Hepatocyte (in vitro differentiated cells): Measurements from ENCODE around the gene CBLB. TPM values are rescaled to one million over a fixed set of nuclear protein-coding genes. Genes with fewer than 3 reads are reported as not detected.

ENCODE experiments used
- DNase-seq: peaks from one replicate; pipeline ENCODE4 v3.0.0-alpha.2; 2016; ENCODE audit warnings: low spot score
- H2AFZ ChIP-seq: fragments of 200-600 bp; sonication (generic); 2 replicates; pipeline ENCODE4 v1.6.0; 2016; ENCODE audit warnings: antibody characterized with exemption, mild to moderate bottlenecking
- H3K27ac ChIP-seq: fragments of 200-600 bp; sonication (generic); 2 replicates; pipeline ENCODE4 v1.5.1; 2016; ENCODE audit warnings: mild to moderate bottlenecking
- H3K27me3 ChIP-seq: fragments of 200-600 bp; sonication (generic); 2 replicates; pipeline ENCODE4 v1.6.1; 2016
- H3K36me3 ChIP-seq: fragments of 200-600 bp; sonication (generic); replicated peaks from 2 replicates; pipeline ENCODE4 v1.5.1; 2016; ENCODE audit warnings: low read depth; ENCODE audit not compliant: insufficient read depth
- H3K4me1 ChIP-seq: fragments of 200-600 bp; sonication (generic); 2 replicates; pipeline ENCODE4 v1.5.1; 2016; ENCODE audit warnings: mild to moderate bottlenecking, moderate library complexity; ENCODE audit not compliant: insufficient read depth
- H3K4me2 ChIP-seq: fragments of 200-600 bp; sonication (generic); 2 replicates; pipeline ENCODE4 v1.6.0; 2016
- H3K4me3 ChIP-seq: fragments of 200-600 bp; sonication (generic); 2 replicates; pipeline ENCODE4 v1.5.1; 2016; ENCODE audit warnings: mild to moderate bottlenecking
- H3K79me2 ChIP-seq: fragments of 200-600 bp; sonication (generic); 2 replicates; pipeline ENCODE4 v1.6.0; 2017; ENCODE audit warnings: mild to moderate bottlenecking
- H3K9me2 ChIP-seq: fragments of 200-600 bp; sonication (generic); replicated peaks from 2 replicates; pipeline ENCODE4 v1.6.0; 2017; ENCODE audit warnings: mild to moderate bottlenecking; ENCODE audit not compliant: insufficient read depth
- H3K9me3 ChIP-seq: fragments of 200-600 bp; sonication (generic); 2 replicates; pipeline ENCODE4 v1.5.1; 2016; ENCODE audit warnings: low read depth, mild to moderate bottlenecking
- H4K20me1 ChIP-seq: fragments of 200-600 bp; sonication (generic); 2 replicates; pipeline ENCODE4 v1.6.0; 2016; ENCODE audit warnings: mild to moderate bottlenecking; ENCODE audit not compliant: insufficient read depth, poor library complexity, severe bottlenecking
- EZH2 ChIP-seq: fragments of 200-600 bp; sonication (generic); IDR thresholded peaks from 2 replicates; pipeline ENCODE4 v1.6.1; 2016; ENCODE audit warnings: antibody characterized with exemption, mild to moderate bottlenecking, borderline replicate concordance
- EZH2phosphoT487 ChIP-seq: fragments of 200-600 bp; sonication (generic); IDR thresholded peaks from one replicate; pipeline ENCODE4 v1.6.1; 2018; ENCODE audit warnings: antibody characterized with exemption, mild to moderate bottlenecking, low read depth, moderate library complexity; ENCODE audit not compliant: unreplicated experiment, severe bottlenecking
- WGBS: methylation state at CpG from one replicate; pipeline ENCODE4 v1.1.6; 2016; ENCODE audit warnings: low lambda C conversion rate; ENCODE audit errors: missing lambda C conversion rate; 5-methylcytosine and 5-hydroxymethylcytosine counted together
- polyA plus RNA-seq: library from polyadenylated mRNA; unstranded; fragments of >200 nt; fragmentation: Nextera tagmentation; extraction: Ambion mirVana; gene quantifications from 2 replicates; pipeline ENCODE4 v1.2.1, GENCODE V29; 2016
- total RNA-seq: library from RNA; depleted of rRNA; stranded (reverse); fragments of >200 nt; gene quantifications from 2 replicates; pipeline ENCODE4 v1.2.3, GENCODE V29; 2014
- TF ChIP-seq, protein P1 (sequence below): fragments of 200-600 bp; sonication (generic); IDR thresholded peaks from 2 replicates; pipeline ENCODE4 v1.5.1; 2016; ENCODE audit warnings: antibody characterized with exemption, mild to moderate bottlenecking; ENCODE audit not compliant: poor library complexity

Gene CBLB
- total and polyA plus RNA-seq, 2 experiments from 2014 or later = 22.6 to 56.0 TPM

DNA sequence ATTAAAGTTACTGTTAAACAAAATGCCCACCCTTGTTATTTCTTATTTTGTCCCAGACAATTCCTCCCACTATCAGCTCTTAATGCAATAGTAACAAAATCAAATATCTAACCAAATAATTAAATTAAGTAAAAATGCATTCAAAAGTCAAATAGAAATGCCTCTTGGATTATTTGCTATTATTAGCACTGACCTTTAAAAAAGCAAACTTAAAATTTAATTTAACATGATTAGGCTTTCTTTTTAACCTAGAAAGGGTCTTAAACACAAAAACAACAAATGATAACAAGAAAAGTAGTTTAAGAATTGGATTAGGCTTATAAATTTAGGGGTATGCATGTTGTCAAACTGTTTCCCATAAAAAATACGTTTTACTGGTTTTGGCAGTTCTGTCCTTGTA lies 159.8 kb downstream of the CBLB start:
- Histone ChIP-seq H3K4me2 (no peak overlapping the region), H3K9me3 (no peaks in the 10 kb centered on the region), H3K9me2 (no peaks in the 10 kb centered on the region), H3K4me1 (no peaks in the 10 kb centered on the region), H3K79me2 (no peaks in the 10 kb centered on the region), H3K36me3 (no peaks in the 10 kb centered on the region), H2AFZ (no peak overlapping the region), H3K27me3 (no peaks in the 10 kb centered on the region), H4K20me1 (no peaks in the 10 kb centered on the region), H3K4me3 (no peak overlapping the region), H3K27ac (no peak overlapping the region)
- WGBS = 94% methylated on average over 1 of the region's 1 CpG
- DNase-seq = no peak
- TF ChIP-seq EZH2phosphoT487 (no peak), EZH2 (no peak)
- TF ChIP-seq, protein P1, sequence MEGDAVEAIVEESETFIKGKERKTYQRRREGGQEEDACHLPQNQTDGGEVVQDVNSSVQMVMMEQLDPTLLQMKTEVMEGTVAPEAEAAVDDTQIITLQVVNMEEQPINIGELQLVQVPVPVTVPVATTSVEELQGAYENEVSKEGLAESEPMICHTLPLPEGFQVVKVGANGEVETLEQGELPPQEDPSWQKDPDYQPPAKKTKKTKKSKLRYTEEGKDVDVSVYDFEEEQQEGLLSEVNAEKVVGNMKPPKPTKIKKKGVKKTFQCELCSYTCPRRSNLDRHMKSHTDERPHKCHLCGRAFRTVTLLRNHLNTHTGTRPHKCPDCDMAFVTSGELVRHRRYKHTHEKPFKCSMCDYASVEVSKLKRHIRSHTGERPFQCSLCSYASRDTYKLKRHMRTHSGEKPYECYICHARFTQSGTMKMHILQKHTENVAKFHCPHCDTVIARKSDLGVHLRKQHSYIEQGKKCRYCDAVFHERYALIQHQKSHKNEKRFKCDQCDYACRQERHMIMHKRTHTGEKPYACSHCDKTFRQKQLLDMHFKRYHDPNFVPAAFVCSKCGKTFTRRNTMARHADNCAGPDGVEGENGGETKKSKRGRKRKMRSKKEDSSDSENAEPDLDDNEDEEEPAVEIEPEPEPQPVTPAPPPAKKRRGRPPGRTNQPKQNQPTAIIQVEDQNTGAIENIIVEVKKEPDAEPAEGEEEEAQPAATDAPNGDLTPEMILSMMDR = no peak

DNA sequence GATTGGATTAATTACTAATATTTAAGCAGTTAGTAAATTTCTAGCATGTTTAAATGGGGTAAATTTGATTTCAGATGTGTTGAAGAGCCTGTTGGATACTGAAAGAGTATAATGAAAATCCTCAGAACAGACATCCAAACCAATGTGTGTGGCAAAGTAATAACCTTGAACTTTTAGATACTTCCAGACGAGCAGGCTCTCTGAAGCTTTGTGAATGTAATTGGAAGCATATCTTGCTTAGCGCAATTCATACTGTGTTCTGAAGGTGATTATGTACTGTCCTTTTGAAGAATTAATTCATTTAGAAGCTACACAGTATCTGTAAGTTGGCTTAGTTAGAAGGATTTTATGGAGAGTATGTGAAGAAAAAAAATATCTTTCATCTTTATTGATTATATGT lies 161.8 kb downstream of the CBLB start:
- Histone ChIP-seq H3K4me2 (no peak overlapping the region), H3K27ac (no peak overlapping the region), H3K36me3 (no peaks in the 10 kb centered on the region), H3K4me1 (no peaks in the 10 kb centered on the region), H2AFZ (no peak overlapping the region), H4K20me1 (no peaks in the 10 kb centered on the region), H3K4me3 (no peak overlapping the region), H3K9me2 (no peaks in the 10 kb centered on the region), H3K79me2 (no peaks in the 10 kb centered on the region), H3K27me3 (no peaks in the 10 kb centered on the region), H3K9me3 (no peaks in the 10 kb centered on the region)
- 91% methylated on average over 2 of the region's 2 CpGs for WGBS
- DNase-seq = no peak
- TF ChIP-seq, protein P1 = no peak
- TF ChIP-seq EZH2 (no peak), EZH2phosphoT487 (no peak)

DNA sequence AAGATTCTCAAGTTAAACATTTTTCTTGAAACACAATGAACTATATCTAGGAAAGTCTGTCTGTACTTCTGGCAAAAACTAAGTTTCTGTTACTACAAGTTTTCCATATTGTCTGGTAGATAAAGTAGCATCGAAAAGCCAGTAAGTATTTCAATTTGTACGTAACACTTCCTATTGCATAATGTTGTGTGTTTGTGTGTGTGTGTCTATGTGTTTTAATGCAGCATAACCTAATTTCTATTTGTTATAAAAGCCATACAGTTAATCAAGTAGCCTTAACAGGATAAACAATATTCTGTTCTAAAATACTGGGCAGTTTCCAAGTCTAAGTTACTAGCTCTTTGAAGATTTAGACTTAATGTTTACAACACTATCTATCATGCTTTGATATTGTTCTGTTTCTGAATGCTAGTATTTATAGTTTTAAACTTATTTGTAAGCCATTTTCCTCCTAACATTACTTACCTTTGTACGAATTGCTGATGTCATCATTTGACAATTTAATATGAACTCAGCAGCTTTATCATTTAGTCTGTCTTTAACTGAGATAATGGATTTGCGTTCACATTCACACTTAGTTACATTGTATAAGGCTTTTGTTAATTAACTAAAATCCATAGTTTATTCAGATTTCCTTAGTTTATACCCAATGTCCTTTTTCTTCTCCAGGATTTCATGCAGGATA lies 163.9 kb downstream of the CBLB start:
- H4K20me1 ChIP-seq = no peaks in the 10 kb centered on the region
- no peaks in the 10 kb centered on the region for H3K4me1 ChIP-seq
- no peaks in the 10 kb centered on the region for H3K9me3 ChIP-seq
- H3K36me3 ChIP-seq = no peaks in the 10 kb centered on the region
- H3K4me2 ChIP-seq = no peak overlapping the region
- TF ChIP-seq, protein P1 = no peak
- TF ChIP-seq EZH2 (no peak), EZH2phosphoT487 (no peak)
- no peak overlapping the region for H3K27ac ChIP-seq
- no peaks in the 10 kb centered on the region for H3K27me3 ChIP-seq
- no peaks in the 10 kb centered on the region for H3K79me2 ChIP-seq
- 89% methylated on average over 4 of the region's 4 CpGs for WGBS
- no peaks in the 10 kb centered on the region for H3K9me2 ChIP-seq
- H3K4me3 ChIP-seq = no peak overlapping the region
- H2AFZ ChIP-seq = no peak overlapping the region
- no peak for DNase-seq

DNA sequence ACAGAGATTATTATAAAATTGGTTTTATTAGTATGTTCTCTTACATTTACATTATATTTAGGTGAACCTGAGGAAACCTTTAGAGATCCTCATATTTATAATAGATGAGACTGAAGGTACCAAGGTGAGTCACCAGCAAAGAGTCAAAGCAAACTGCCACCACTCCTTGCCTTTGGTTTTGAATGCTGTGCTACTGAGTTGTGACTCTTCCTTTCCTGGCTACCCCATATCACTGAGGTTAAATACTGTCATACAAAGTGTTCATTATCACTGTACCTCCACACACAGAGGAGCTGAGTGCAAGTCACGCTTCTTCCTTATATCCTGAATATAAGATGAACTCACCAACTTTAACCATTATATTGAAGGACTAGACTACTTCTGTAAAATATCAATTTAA lies 168.2 kb downstream of the CBLB start:
- Histone ChIP-seq H3K9me2 (no peaks in the 10 kb centered on the region), H3K4me2 (no peak overlapping the region), H3K27ac (no peak overlapping the region), H2AFZ (no peak overlapping the region), H3K9me3 (no peaks in the 10 kb centered on the region), H3K4me1 (no peaks in the 10 kb centered on the region), H3K27me3 (no peaks in the 10 kb centered on the region), H4K20me1 (no peaks in the 10 kb centered on the region), H3K36me3 (no peaks in the 10 kb centered on the region), H3K79me2 (no peaks in the 10 kb centered on the region), H3K4me3 (no peak overlapping the region)
- 100% methylated on average over 1 of the region's 1 CpG for WGBS
- DNase-seq = no peak
- TF ChIP-seq, protein P1 = no peak
- TF ChIP-seq EZH2phosphoT487 = no peak
- TF ChIP-seq EZH2 = no peak
